HEK293 (cell line): ENCODE results near the gene DUSP6.

Source experiments
- TCF7L2 ChIP-seq: IDR thresholded peaks from 2 replicates; pipeline ENCODE4 v1.6.1; 2011; ENCODE audit warnings: low read depth, mild to moderate bottlenecking, inconsistent platforms, low read length, moderate library complexity, borderline replicate concordance
- ZNF239 ChIP-seq: fragments of 450-650 bp; formaldehyde crosslinking; IDR thresholded peaks from 2 replicates; pipeline ENCODE4 v1.5.1; 2016; ENCODE audit warnings: missing biosample characterization, missing genetic modification characterization
- ZNF610 ChIP-seq: fragments of 450-650 bp; formaldehyde crosslinking; IDR thresholded peaks from 2 replicates; pipeline ENCODE4 v1.5.1; 2016; ENCODE audit warnings: missing biosample characterization, missing genetic modification characterization, borderline replicate concordance
- ZNF658 ChIP-seq: fragments of 450-650 bp; formaldehyde crosslinking; IDR thresholded peaks from 2 replicates; pipeline ENCODE4; 2016; ENCODE audit warnings: missing biosample characterization, missing genetic modification characterization
- ZNF776 ChIP-seq: fragments of 450-650 bp; formaldehyde crosslinking; IDR thresholded peaks from 2 replicates; pipeline ENCODE4 v1.5.0; 2017; ENCODE audit warnings: missing biosample characterization, missing genetic modification characterization, borderline replicate concordance
- TF ChIP-seq, protein P1 (sequence below): fragments of 450-650 bp; formaldehyde crosslinking; IDR thresholded peaks from 2 replicates; pipeline ENCODE4 v1.5.1; 2016; ENCODE audit warnings: missing biosample characterization, missing genetic modification characterization
- TF ChIP-seq, protein P2 (sequence below): fragments of 450-650 bp; formaldehyde crosslinking; IDR thresholded peaks from 2 replicates; pipeline ENCODE4 v1.5.1; 2016; ENCODE audit warnings: missing biosample characterization, missing genetic modification characterization

DNA sequence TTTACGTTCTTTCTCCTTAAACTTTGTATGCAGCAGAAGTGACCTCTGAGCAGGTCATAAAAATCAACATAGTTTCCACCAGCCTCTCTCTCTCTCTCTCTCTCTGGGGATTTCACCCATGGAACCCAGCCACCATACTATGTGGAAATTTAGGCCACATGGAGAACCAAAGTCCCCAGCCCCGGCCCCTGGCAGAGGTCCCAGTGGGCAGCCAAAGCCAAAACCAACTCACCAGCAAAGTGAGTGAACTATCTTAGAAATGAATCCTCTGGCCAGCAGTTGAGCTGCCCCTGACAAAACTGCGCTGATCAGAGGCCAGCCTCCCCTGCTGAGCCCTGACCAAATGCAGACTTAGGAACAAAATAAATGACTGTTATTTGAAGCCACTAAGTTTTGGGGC, 9.2 kb downstream of the DUSP6 start:
- no peak for TF ChIP-seq ZNF658 (tag by site-specific recombination)
- TF ChIP-seq, protein P1, sequence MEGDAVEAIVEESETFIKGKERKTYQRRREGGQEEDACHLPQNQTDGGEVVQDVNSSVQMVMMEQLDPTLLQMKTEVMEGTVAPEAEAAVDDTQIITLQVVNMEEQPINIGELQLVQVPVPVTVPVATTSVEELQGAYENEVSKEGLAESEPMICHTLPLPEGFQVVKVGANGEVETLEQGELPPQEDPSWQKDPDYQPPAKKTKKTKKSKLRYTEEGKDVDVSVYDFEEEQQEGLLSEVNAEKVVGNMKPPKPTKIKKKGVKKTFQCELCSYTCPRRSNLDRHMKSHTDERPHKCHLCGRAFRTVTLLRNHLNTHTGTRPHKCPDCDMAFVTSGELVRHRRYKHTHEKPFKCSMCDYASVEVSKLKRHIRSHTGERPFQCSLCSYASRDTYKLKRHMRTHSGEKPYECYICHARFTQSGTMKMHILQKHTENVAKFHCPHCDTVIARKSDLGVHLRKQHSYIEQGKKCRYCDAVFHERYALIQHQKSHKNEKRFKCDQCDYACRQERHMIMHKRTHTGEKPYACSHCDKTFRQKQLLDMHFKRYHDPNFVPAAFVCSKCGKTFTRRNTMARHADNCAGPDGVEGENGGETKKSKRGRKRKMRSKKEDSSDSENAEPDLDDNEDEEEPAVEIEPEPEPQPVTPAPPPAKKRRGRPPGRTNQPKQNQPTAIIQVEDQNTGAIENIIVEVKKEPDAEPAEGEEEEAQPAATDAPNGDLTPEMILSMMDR: no peak
- TF ChIP-seq ZNF239: no peak
- TF ChIP-seq ZNF776 (tag by site-specific recombination): no peak
- no peak for TF ChIP-seq TCF7L2
- TF ChIP-seq, protein P2, sequence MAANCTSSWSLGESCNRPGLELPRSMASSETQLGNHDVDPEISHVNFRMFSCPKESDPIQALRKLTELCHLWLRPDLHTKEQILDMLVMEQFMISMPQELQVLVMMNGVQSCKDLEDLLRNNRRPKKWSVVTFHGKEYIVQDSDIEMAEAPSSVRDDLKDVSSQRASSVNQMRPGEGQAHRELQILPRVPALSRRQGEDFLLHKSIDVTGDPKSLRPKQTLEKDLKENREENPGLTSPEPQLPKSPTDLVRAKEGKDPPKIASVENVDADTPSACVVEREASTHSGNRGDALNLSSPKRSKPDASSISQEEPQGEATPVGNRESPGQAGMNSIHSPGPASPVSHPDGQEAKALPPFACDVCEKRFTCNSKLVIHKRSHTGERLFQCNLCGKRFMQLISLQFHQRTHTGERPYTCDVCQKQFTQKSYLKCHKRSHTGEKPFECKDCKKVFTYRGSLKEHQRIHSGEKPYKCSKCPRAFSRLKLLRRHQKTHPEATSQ (tag by site-specific recombination): no peak
- no peak for TF ChIP-seq ZNF610
